GM19351 (cell line): ENCODE results near the gene ABCB10.
"Not testable (repeated sequence)": the region's sequence is repeated elsewhere in the genome, so short reads cannot be mapped to it uniquely, and the experiment has no call there.

Experiments used
- ATAC-seq: cut with Tn5 transposase; IDR thresholded peaks from one replicate; pipeline ENCODE4 v1.9.1; 2021; ENCODE audit warnings: mild to moderate bottlenecking, moderate library complexity; ENCODE audit not compliant: unreplicated experiment

The ABCB10 gene

GRCh38 chr1:229539863-229540506 is 18.5 kb downstream of the ABCB10 start:
- ATAC-seq = no peak

- no peak for ATAC-seq
Measured at GRCh38 chr1:229538945-229539344, 19.6 kb downstream of the ABCB10 start.

GRCh38 chr1:229537894-229538293 is 20.6 kb downstream of the ABCB10 start:
- no peak for ATAC-seq

GRCh38 chr1:229536982-229537381 is 21.5 kb downstream of the ABCB10 start:
- no peak for ATAC-seq

- ATAC-seq = no peak
Measured at GRCh38 chr1:229535230-229535629, 23.3 kb downstream of the ABCB10 start.

- no peak for ATAC-seq
Measured at GRCh38 chr1:229531326-229531725, 27.2 kb downstream of the ABCB10 start.

GRCh38 chr1:229529639-229530038 is 28.9 kb downstream of the ABCB10 start:
- no peak for ATAC-seq

- no peak for ATAC-seq
Measured at GRCh38 chr1:229526695-229527094, 31.8 kb downstream of the ABCB10 start.

- ATAC-seq = no peak
Measured at GRCh38 chr1:229523052-229523451, 35.5 kb downstream of the ABCB10 start.

- peak; percentile 79 for ATAC-seq
Measured at GRCh38 chr1:229514578-229515275, 43.8 kb downstream of the ABCB10 start.

GRCh38 chr1:229511625-229512024 is 46.9 kb downstream of the ABCB10 start:
- not testable (repeated sequence) for ATAC-seq

- not testable (repeated sequence) for ATAC-seq
Measured at GRCh38 chr1:229511201-229511600, 47.3 kb downstream of the ABCB10 start.

GRCh38 chr1:229509576-229509975 is 48.9 kb downstream of the ABCB10 start:
- ATAC-seq = no peak

GRCh38 chr1:229508823-229509337 is 49.6 kb downstream of the ABCB10 start:
- ATAC-seq = no peak

GRCh38 chr1:229507951-229508822 is 50.3 kb downstream of the ABCB10 start, which contains the start of gene NUP133:
Gene NUP133 (minus strand): TSS chr1:229508341. CDS start chr1:229508249, 92 bp downstream.
- peak; percentile 91 for ATAC-seq

- ATAC-seq = no peak
Measured at GRCh38 chr1:229507502-229507901, 51.0 kb downstream of the ABCB10 start.

GRCh38 chr1:229506633-229507032 is 51.9 kb downstream of the ABCB10 start:
- ATAC-seq = no peak

- ATAC-seq = no peak
Measured at GRCh38 chr1:229495782-229496181, 62.7 kb downstream of the ABCB10 start.

- no peak for ATAC-seq
Measured at GRCh38 chr1:229487181-229487580, 71.3 kb downstream of the ABCB10 start.

GRCh38 chr1:229485318-229485717 is 73.2 kb downstream of the ABCB10 start:
- ATAC-seq = no peak

- ATAC-seq = no peak
Measured at GRCh38 chr1:229482511-229482910, 76.0 kb downstream of the ABCB10 start.
